Esophagus (tissue), 2 donors: ENCODE results near the gene OR2V2. TPM values are rescaled to one million over a fixed set of nuclear protein-coding genes. Genes with fewer than 3 reads are reported as not detected.
"Not testable (repeated sequence)": the region's sequence is repeated elsewhere in the genome, so short reads cannot be mapped to it uniquely, and the experiment has no call there.

Source experiments
- H3K27ac ChIP-seq, 2 donors: one replicate each; pipeline ENCODE4 v1.5.1; 2013; ENCODE audit warnings: low read depth in 2 of 2, mild to moderate bottlenecking in 2 of 2, inconsistent platforms in 1 of 2, low read length in 1 of 2, moderate library complexity in 1 of 2
- H3K27me3 ChIP-seq, 2 donors: one replicate each; pipeline ENCODE4 v1.6.1; 2013; ENCODE audit warnings: low read length in 2 of 2, control low read depth in 1 of 2, mild to moderate bottlenecking in 1 of 2; ENCODE audit not compliant: insufficient read depth in 2 of 2, control insufficient read depth in 1 of 2
- H3K36me3 ChIP-seq, 2 donors: one replicate each; pipeline ENCODE4 v1.6.1; 2013; ENCODE audit warnings: low read length in 1 of 2; ENCODE audit not compliant: control insufficient read depth in 2 of 2, insufficient read depth in 2 of 2
- H3K4me1 ChIP-seq, 2 donors: one replicate each; pipeline ENCODE4 v1.6.1; 2013; ENCODE audit warnings: low read length in 1 of 2; ENCODE audit not compliant: control insufficient read depth in 2 of 2, insufficient read depth in 2 of 2
- H3K4me3 ChIP-seq, 2 donors: one replicate each; pipeline ENCODE4 v1.5.1; 2013; ENCODE audit warnings: low read length in 2 of 2, mild to moderate bottlenecking in 2 of 2, low read depth in 1 of 2, moderate library complexity in 1 of 2
- H3K9me3 ChIP-seq, 2 donors: one replicate each; pipeline ENCODE4 v1.6.1; 2013; ENCODE audit warnings: mild to moderate bottlenecking in 2 of 2, low read depth in 1 of 2, low read length in 1 of 2, moderate library complexity in 1 of 2; ENCODE audit not compliant: control insufficient read depth in 2 of 2, insufficient read depth in 1 of 2
- WGBS, 2 donors: extraction: QIAGEN DNeasy Blood & Tissue Kit; methylation state at CpG; one replicate each; pipeline ENCODE4 v1.1.7; 2013; 5-methylcytosine and 5-hydroxymethylcytosine counted together
- polyA plus RNA-seq, 2 donors: library from polyadenylated mRNA; stranded (reverse); fragments of 200-250 nt; gene quantifications; one replicate each; pipeline ENCODE4 v1.2.3, GENCODE V29; 2013
- donor health status: healthy with polysubstance abuse.
- donor health status: Bipolar disorder and iron deficiency.

Gene OR2V2
- polyA plus RNA-seq, 2 donors, result not detected

GRCh38 chr5:181166812-181167733, 19.7 kb downstream of the OR2V2 start:
- peaks cover 0 to 10% of the 10 kb centered on the region in 2 donors for H3K9me3 ChIP-seq
- 61 to 63% methylated on average over 6 of the region's 6 CpGs for WGBS, 2 donors
- no peak overlapping the region for H3K27ac ChIP-seq
- peaks cover 2 to 6% of the 10 kb centered on the region in 2 donors for H3K27me3 ChIP-seq
- no peaks in the 10 kb centered on the region for H3K36me3 ChIP-seq
- peaks cover 3 to 6% of the 10 kb centered on the region in 2 donors for H3K4me1 ChIP-seq
- no peak overlapping the region for H3K4me3 ChIP-seq

GRCh38 chr5:181167814-181168488, 20.6 kb downstream of the OR2V2 start:
- Histone ChIP-seq H3K4me1 (peaks cover 3 to 6% of the 10 kb centered on the region in 2 donors), H3K9me3 (peaks cover 0 to 10% of the 10 kb centered on the region in 2 donors), H3K36me3 (no peaks in the 10 kb centered on the region), H3K4me3 (no peak overlapping the region), H3K27ac (no peak overlapping the region), H3K27me3 (peaks cover 2 to 8% of the 10 kb centered on the region in 2 donors)
- WGBS, 2 donors, result 15 to 18% methylated on average over 11 of the region's 11 CpGs

- WGBS, 2 donors, result 34 to 40% methylated on average over 14 of the region's 14 CpGs
- Histone ChIP-seq H3K27ac (no peak overlapping the region), H3K4me1 (peaks cover 3 to 6% of the 10 kb centered on the region in 2 donors), H3K9me3 (peaks cover 0 to 8% of the 10 kb centered on the region in 2 donors), H3K4me3 (no peak overlapping the region), H3K36me3 (no peaks in the 10 kb centered on the region), H3K27me3 (peaks cover 2 to 8% of the 10 kb centered on the region in 2 donors)
These were observed 21.3 kb downstream of the OR2V2 start for GRCh38 chr5:181168595-181169118.

- 10 to 11% methylated on average over 50 of the region's 50 CpGs for WGBS, 2 donors
- H3K27me3 ChIP-seq, H3K4me1 ChIP-seq, H3K4me3 ChIP-seq, H3K27ac ChIP-seq, H3K36me3 ChIP-seq, H3K9me3 ChIP-seq: not testable (repeated sequence)
These were observed 22.3 kb downstream of the OR2V2 start for GRCh38 chr5:181169459-181170236.

GRCh38 chr5:181170237-181170825, 22.9 kb downstream of the OR2V2 start:
- Histone ChIP-seq H3K9me3 (peaks cover 0 to 8% of the 10 kb centered on the region in 2 donors), H3K4me1 (peaks cover 0 to 6% of the 10 kb centered on the region in 2 donors), H3K27me3 (peaks cover 2 to 8% of the 10 kb centered on the region in 2 donors), H3K36me3 (no peaks in the 10 kb centered on the region), H3K27ac (no peak overlapping the region), H3K4me3 (no peak overlapping the region)
- WGBS, 2 donors, result 18 to 20% methylated on average over 33 of the region's 33 CpGs

- H3K27me3 ChIP-seq, result peaks cover 2 to 8% of the 10 kb centered on the region in 2 donors
- H3K4me3 ChIP-seq, result no peak overlapping the region
- peaks cover 0 to 6% of the 10 kb centered on the region in 2 donors for H3K4me1 ChIP-seq
- WGBS, 2 donors, result 56 to 57% methylated on average over 6 of the region's 6 CpGs
- no peaks in the 10 kb centered on the region for H3K36me3 ChIP-seq
- peaks cover 0 to 8% of the 10 kb centered on the region in 2 donors for H3K9me3 ChIP-seq
- H3K27ac ChIP-seq, result no peak overlapping the region
These were observed 23.6 kb downstream of the OR2V2 start for GRCh38 chr5:181170996-181171395.

GRCh38 chr5:181171782-181172181, 24.4 kb downstream of the OR2V2 start:
- no peak overlapping the region for H3K27ac ChIP-seq
- no peak overlapping the region for H3K4me3 ChIP-seq
- 37 to 59% methylated on average over 3 of the region's 3 CpGs for WGBS, 2 donors
- H3K9me3 ChIP-seq, result peaks cover 0 to 8% of the 10 kb centered on the region in 2 donors
- peaks cover 0 to 6% of the 10 kb centered on the region in 2 donors for H3K4me1 ChIP-seq
- no peaks in the 10 kb centered on the region for H3K36me3 ChIP-seq
- peaks cover 2 to 8% of the 10 kb centered on the region in 2 donors for H3K27me3 ChIP-seq

GRCh38 chr5:181173027-181173419, 25.6 kb downstream of the OR2V2 start:
- Histone ChIP-seq H3K4me3 (peak overlapping the region in 1 of 2 donors; percentile 10), H3K9me3 (peaks cover 0 to 8% of the 10 kb centered on the region in 2 donors), H3K4me1 (peaks cover 0 to 6% of the 10 kb centered on the region in 2 donors), H3K36me3 (no peaks in the 10 kb centered on the region), H3K27me3 (peaks cover 2 to 8% of the 10 kb centered on the region in 2 donors), H3K27ac (no peak overlapping the region)
- 13 to 17% methylated on average over 11 of the region's 11 CpGs for WGBS, 2 donors
